SW480 (cell line): ENCODE results near the gene FBXO34.

Experiments
- DNase-seq: peaks from one replicate; pipeline ENCODE4 v3.0.0-alpha.2; 2016; ENCODE audit warnings: low spot score

FBXO34 gene

GRCh38 chr14:55272387-55272786, 1.2 kb downstream of the FBXO34 start:
- no peak for DNase-seq

DNA sequence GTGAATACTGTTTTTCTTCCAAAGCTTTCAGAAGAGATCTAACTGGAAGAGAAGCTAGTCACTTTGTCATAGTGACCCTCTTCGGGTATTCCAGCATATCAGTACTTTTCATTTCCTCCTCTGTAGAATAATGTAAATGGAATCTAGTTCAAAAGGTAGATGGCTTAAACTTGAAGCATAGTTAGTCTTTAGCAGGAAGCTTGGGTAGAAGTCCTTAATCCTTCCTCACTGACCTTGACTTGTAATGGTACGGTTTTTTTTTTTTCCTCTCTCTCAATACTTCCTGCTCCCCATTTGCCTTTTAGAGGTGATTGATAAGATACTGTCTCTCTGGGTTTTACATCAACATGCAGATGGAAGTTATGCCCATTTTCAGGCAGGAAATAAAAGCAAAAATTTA, 1.7 kb downstream of the FBXO34 start:
- no peak for DNase-seq

GRCh38 chr14:55274146-55274545, 2.9 kb downstream of the FBXO34 start:
- DNase-seq = no peak

GRCh38 chr14:55274751-55275150, 3.5 kb downstream of the FBXO34 start:
- no peak for DNase-seq

DNA sequence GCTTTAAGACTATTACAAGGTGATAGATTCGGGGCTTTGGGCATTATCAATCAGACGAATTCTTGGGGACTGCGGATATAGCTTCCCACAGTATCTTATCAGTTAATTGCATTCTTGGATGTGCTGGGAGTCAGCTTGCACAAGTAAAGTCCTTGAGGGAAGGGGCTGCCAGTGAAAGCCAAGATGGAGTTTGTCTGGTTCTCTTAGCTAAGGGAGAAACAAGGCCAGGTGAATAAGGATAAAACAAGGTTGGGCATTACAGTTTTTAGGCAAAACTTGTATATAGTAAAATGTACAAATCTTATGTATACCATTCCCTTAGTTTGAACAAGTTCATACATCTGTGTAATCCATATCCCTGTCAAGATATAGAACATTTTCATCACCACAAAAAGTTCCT, 5.5 kb downstream of the FBXO34 start:
- no peak for DNase-seq

GRCh38 chr14:55277972-55278740, 6.9 kb downstream of the FBXO34 start:
- DNase-seq = no peak

DNA sequence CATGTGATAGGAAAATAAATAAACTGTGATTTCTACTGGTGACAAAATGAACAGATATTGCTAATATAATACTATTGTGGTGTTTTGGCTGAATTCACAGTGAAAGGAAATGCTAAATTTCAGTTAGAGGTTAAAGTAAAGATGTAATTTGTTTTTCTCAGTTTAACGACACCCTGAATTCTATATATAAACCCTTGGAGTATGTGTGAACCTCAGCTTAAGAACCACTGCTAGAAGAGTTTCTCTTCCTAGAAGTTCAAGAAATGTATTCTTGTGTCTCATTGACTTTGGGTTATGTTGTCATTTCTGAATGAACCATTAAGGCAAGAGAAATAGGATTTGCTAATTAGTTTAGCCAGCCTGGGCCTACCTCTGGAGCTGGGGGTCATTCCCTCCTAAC, 8.2 kb downstream of the FBXO34 start:
- no peak for DNase-seq

DNA sequence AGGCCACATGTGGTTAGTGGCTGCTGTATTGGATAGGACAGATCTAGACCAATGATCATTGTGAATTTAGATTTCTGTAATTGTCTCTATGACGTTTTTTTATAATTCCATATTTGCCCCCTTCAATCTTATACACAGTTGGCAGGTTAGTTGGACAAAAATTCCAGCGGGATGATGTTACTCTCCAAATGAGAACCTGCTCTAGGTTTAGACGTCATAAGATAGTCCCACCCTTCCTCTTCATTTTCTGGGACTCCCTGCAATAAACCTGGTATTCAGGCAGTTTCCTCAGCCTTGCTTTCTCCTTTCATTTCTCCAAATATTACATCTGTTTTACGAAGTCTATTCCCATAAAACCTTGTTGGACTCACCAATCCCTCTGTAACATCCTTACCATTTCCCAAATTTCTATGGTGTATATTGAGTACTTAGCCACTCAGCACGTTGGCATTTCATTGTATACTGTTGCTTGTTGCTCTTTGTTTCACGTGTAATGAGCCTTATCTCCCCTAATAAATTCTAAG, 10.2 kb downstream of the FBXO34 start:
- no peak for DNase-seq

DNA sequence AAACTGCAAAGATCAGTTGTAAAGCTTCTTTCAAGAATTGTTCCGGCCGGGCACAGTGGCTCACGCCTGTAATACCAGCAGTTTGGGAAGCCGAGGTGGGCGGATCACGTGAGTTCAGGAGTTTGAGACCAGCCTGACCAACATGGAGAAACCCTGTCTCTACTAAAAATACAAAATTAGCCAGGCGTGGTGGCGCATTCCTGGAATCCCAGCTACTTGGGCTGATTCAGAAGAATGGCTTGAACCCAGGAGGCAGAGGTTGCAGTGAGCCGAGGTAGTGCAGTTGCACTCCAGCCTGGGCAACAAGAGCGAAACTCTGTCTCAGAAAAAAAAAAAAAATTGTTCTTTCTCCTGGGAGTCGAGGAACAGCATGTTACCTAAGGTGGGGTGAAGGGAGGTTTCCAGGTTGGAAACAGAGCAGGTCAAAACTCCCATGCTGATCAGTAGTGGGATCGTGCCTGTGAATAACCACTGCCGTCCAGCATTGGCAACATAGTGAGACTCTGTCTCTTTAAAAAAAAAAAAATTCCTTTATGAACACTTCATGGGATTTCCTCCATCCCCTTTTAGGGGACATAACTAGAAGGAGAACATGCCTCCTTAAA, 13.9 kb downstream of the FBXO34 start:
- DNase-seq = no peak

DNA sequence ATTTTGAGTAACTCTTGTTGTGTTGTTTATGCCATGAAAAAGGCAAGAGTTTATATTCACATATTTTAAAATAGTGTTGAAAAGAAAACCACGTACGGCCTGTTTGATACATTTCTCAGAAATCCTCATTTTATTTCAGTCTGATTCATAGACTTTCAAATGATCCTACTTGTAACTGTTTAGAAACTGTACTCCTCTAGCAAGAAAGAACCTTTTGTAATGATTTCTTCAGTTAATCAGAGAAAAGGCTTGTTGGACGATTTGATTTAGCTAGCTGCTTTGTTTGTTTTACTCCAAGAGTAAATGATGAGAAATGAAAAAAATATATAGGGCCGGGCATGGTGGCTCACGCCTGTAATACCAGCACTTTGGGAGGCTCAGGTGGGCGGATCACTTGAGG, 17.2 kb downstream of the FBXO34 start:
- no peak for DNase-seq

GRCh38 chr14:55291480-55292081, 20.4 kb downstream of the FBXO34 start:
- no peak for DNase-seq

DNA sequence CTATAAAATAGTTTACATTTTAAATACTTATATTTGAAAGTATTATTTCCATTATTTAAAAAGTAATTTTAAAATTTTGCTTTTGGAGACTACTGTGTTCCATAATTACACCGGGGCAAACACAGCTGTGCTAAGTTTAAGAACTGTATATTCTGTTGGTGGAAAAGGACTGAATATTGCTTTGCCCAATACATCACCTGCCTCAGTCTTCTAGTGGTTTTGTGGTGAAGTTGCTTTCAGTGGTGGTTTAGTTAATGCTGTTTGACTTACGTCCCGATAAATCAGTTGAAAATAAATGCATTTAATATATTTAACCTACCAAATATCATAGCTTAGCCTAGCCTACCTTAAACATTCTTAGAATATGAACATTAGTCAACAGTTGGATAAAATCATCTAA, 23.4 kb downstream of the FBXO34 start:
- DNase-seq = no peak

DNA sequence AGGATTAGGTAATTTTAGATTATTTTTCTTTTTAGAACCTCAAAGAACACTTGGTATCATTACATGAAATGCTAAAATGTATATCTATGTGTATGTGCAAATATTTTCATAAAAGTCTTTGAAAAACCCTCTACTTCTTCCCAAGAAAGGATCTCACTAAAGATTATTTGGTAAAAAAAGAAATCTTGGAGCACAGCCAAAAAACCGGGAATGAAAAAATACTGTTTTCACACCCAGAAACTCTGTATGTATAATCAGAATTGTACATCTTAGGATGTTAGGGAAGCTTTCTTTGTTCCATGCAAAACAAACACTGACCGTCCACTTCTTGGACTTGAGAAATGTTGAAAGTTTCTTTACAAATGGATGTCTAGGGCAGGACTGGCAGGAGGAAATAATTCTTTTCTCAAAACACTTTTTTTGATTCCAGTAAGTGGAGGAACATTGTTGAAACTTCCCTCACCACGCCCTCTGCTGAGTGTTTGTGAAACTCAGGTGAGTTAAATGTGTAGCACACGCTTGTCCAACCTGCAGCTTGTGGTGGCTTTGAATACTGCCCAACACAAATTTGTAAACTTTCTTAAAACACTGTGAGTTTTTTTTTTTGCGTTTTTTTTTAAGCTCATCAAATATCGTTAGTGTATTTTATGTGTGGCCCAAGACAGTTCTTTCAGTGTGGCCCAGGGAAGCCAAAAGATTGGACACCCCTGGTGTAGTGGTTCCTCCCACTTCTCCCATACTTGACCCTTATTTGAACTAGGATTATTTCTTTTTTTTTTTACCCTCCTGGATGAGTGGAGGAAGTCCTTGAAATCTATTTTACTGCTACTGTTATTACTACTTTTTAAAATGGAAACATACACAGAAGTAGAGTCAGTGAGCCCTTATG, 26.6 kb downstream of the FBXO34 start:
- DNase-seq = no peak

- DNase-seq = no peak
Observed at GRCh38 chr14:55298500-55298822, 27.2 kb downstream of the FBXO34 start.

DNA sequence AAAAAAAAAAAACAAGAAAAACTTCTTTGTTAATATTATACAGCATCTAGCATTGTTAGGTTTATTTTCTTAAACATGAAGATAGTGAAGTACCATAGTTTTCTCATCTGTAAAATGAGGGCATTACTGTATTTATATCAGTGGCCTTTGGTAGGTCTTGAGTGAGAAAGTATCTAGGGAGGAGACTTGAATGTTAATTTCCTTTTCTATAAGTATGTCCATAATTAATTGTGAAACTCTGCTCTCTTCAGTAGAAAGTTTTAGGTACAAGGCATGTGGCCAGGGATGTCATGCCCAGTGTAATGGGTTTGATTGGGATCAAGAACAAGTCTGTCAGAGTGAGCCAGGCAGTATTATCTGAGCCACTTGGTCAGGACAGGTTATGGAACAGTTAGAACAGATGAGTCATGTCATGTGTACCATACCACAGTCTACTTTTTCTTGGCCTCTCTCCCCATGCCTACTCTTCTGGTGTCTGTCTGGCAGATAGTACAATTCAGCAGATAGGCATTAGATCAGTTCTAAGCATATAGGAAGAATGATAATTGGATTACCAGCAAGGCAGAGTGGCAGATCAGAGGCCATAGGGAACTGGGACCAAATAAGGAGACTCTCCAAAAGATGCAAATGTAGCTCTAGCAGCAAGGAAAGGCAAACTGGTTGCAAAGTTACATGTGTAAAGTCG, 30.4 kb downstream of the FBXO34 start:
- no peak for DNase-seq

DNA sequence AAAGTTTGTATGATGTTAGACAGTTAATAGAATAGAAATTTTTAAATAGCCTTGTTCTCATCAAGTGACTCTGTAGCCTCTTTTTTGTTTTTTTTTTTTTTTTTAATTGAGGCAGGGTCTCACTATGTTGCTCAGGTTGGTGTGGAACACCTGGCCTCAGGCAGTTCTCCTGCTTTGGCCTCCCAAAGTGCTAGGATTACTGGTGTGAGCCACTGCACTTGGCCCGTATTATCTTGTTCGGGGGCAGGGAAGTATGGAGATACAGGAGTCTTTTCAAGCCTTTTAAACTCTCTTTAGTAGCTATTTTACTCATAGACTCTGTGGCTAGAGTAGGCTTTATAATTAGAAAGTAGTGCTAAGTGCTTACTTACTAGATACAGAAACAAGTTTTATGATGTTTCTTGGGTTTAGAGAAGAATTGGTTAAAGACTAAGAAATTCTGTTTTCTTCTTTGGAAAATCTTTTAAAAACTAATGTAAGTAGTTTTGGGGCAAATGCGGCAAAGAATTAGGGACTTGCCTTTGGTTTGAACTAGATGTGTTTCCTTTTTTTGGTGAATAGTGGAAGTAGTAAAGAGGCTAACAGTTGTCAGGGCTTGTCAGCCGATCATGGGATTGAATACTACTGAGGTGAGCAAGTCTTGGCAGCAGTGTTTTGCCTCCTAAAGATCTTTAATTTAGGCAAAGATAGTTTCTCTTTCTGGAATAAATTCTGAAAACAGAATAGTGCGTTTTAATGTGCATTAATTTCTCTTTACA, 31.3 kb downstream of the FBXO34 start:
- no peak for DNase-seq

DNA sequence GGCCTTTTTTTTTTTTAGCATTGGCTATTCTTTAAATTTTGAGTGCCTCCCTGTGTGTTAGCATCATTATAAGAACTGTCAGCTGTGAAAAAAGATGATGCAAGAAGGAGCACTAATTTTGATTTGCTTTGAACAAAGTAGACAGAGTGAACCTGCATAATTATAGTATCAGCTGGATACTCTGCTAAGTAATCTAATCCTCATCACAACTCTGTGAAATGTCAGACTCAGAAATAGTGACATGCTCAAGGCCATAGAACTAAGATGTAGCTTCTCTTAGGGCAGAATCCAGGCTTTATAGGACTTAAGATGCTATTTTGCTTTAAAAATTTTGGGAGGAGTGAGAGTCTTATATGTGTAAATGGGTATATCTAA, 31.9 kb downstream of the FBXO34 start:
- no peak for DNase-seq

- DNase-seq = no peak
Observed at GRCh38 chr14:55303691-55304145, 32.5 kb downstream of the FBXO34 start.

- no peak for DNase-seq
Observed at GRCh38 chr14:55306938-55307589, 35.8 kb downstream of the FBXO34 start.

- no peak for DNase-seq
Observed at GRCh38 chr14:55309154-55309553, 37.9 kb downstream of the FBXO34 start.
